GM12878 (cell line): ENCODE results near the gene CUL9. TPM values are rescaled to one million over a fixed set of nuclear protein-coding genes. Genes with fewer than 3 reads are reported as not detected.

Experiments
- ATAC-seq: fragments of 200-7000 bp; cut with Tn5 transposase; 3 replicates; pipeline ENCODE4 v1.9.1; 2020; ENCODE audit warnings: mild to moderate bottlenecking, moderate library complexity
- BruUV-seq: library from RNA; stranded (reverse); fragments of 400-500 nt; replicated peaks from 2 replicates; lab custom pipeline; 2021; lab: Mats Ljungman, UMichigan
- CTCF ChIA-PET: fragments of 300-600 bp; sonication (Branson Sonifier 250); formaldehyde crosslinking; extraction: SDS; loops from one replicate; lab custom pipeline; 2021; ENCODE audit warnings: inconsistent platforms; lab: Yijun Ruan, JAX
- POLR2A ChIA-PET: fragments of 350-600 bp; formaldehyde crosslinking; extraction: SDS; loops from one replicate; lab custom pipeline; 2021; ENCODE audit warnings: inconsistent platforms; lab: Charles Lee
- RAD21 ChIA-PET: fragments of 300-600 bp; sonication (Branson Sonifier 250); formaldehyde crosslinking; loops from one replicate; lab custom pipeline; 2023; ENCODE audit warnings: antibody characterized with exemption; ENCODE audit not compliant: unreplicated experiment; lab: Charles Lee
- SMC1A ChIA-PET: fragments of 300-600 bp; sonication (Branson Sonifier 250); formaldehyde crosslinking; loops from one replicate; lab custom pipeline; 2023; ENCODE audit not compliant: unreplicated experiment, uncharacterized antibody; lab: Charles Lee
- DNase-seq: peaks from one replicate; pipeline ENCODE4 v3.0.0-alpha.2; 2011; ENCODE audit warnings: low read depth, low spot score
- FAIRE-seq: peaks from 3 replicates; lab custom pipeline; 2011; peaks lifted over from hg19 to GRCh38; lab: Jason Lieb, UNC
- H2AFZ ChIP-seq: 2 replicates; pipeline ENCODE4 v1.6.0; 2011; ENCODE audit warnings: low read depth, low read length, control low read depth; ENCODE audit not compliant: control insufficient read depth
- H3K27ac ChIP-seq: 2 replicates; pipeline ENCODE4 v1.5.1; 2011; ENCODE audit warnings: control low read depth; ENCODE audit not compliant: control insufficient read depth, insufficient read depth
- H3K27me3 ChIP-seq, 2 experiments: replicated peaks in 1 of 2; 2 replicates each; pipeline versions ENCODE4 v1.6.0 to v1.6.1; 2011; ENCODE audit warnings: low read length in 1 of 2; ENCODE audit not compliant: control insufficient read depth in 2 of 2, insufficient read depth in 2 of 2
- H3K36me3 ChIP-seq, 2 experiments: 2 replicates each; pipeline ENCODE4 v1.5.1; 2011; ENCODE audit warnings: low read length in 1 of 2; ENCODE audit not compliant: control insufficient read depth in 2 of 2, insufficient read depth in 2 of 2
- H3K4me1 ChIP-seq: 2 replicates; pipeline ENCODE4 v1.6.1; 2011; ENCODE audit warnings: mild to moderate bottlenecking, low read length, moderate library complexity, mixed read lengths; ENCODE audit not compliant: control insufficient read depth, insufficient read depth
- H3K4me2 ChIP-seq: 2 replicates; pipeline ENCODE4 v1.6.0; 2011; ENCODE audit warnings: control low read depth; ENCODE audit not compliant: control insufficient read depth, insufficient read depth
- H3K4me3 ChIP-seq: fragments of 200-600 bp; sonication (generic); 2 replicates; pipeline ENCODE4 v1.5.1; 2016
- H3K79me2 ChIP-seq: 2 replicates; pipeline ENCODE4 v1.6.0; 2011; ENCODE audit warnings: low read length; ENCODE audit not compliant: control insufficient read depth, insufficient read depth
- H3K9ac ChIP-seq: 2 replicates; pipeline ENCODE4 v1.8.0; 2011; ENCODE audit warnings: low read length, control low read depth, mixed read lengths; ENCODE audit not compliant: control insufficient read depth, insufficient read depth
- H3K9me3 ChIP-seq: replicated peaks from 3 replicates; pipeline ENCODE4 v1.5.1; 2011; ENCODE audit warnings: mild to moderate bottlenecking, low read length; ENCODE audit not compliant: control insufficient read depth, insufficient read depth
- H4K20me1 ChIP-seq: 2 replicates; pipeline ENCODE4 v1.6.0; 2011; ENCODE audit not compliant: control insufficient read depth, insufficient read depth
- CEBPB ChIP-seq, 2 experiments: fragments of 150-350 bp in 1 of 2; IDR thresholded peaks; 2 replicates each; pipeline ENCODE4 v1.6.1; 2012 to 2014; ENCODE audit warnings: low read depth in 2 of 2, low read length in 2 of 2, borderline replicate concordance in 1 of 2, inconsistent platforms in 1 of 2
- RBBP5 ChIP-seq: fragments of 200-600 bp; sonication (generic); conservative IDR thresholded peaks from 2 replicates; pipeline ENCODE4 v1.6.1; 2016
- RFX5 ChIP-seq: IDR thresholded peaks from 2 replicates; pipeline ENCODE4 v1.6.1; 2011; ENCODE audit warnings: low read depth, low read length, improper control_type of control experiment
- SIX5 ChIP-seq: IDR thresholded peaks from 2 replicates; pipeline ENCODE4 v1.6.1; 2011; ENCODE audit warnings: mild to moderate bottlenecking, low read depth, low read length, moderate library complexity; ENCODE audit not compliant: severe bottlenecking
- ZNF207 ChIP-seq: fragments of 450-650 bp; IDR thresholded peaks from 2 replicates; pipeline ENCODE4 v1.6.1; 2014; ENCODE audit warnings: antibody characterized with exemption, mild to moderate bottlenecking, borderline replicate concordance
- ZNF274 ChIP-seq: IDR thresholded peaks from one replicate; pipeline ENCODE4 v1.8.0; 2011; ENCODE audit not compliant: insufficient read length, insufficient read depth
- ZZZ3 ChIP-seq: IDR thresholded peaks from 2 replicates; pipeline ENCODE4 v1.6.1; 2011; ENCODE audit warnings: low read depth; ENCODE audit not compliant: control insufficient read depth, insufficient read length
- WGBS: methylation state at CpG from one replicate; pipeline ENCODE4 v1.1.6; 2016; ENCODE audit warnings: low lambda C conversion rate; ENCODE audit not compliant: insufficient replicate concordance, insufficient coverage; ENCODE audit errors: missing lambda C conversion rate; 5-methylcytosine and 5-hydroxymethylcytosine counted together
- in situ Hi-C: fragments of 300-500 bp; cut with MboI; formaldehyde crosslinking; loops from 9 replicates; pipeline ENCODE4 v1.14.3; 2018; ENCODE audit warnings: mixed read lengths
- intact Hi-C: fragments of 100-400 bp; cut with micrococcal nuclease; formaldehyde crosslinking; loops from one replicate; pipeline ENCODE4 v1.14.2; 2022; ENCODE audit not compliant: unreplicated experiment
- polyA plus RNA-seq, 11 experiments: library from polyadenylated mRNA; depleted of rRNA in 4 of 11; unstranded in 6 of 11; stranded (reverse) in 5 of 11; fragments of >200 nt; fragmentation: Nextera tagmentation in 4 of 11; fragmentation: Illumina TruSeq in 1 of 11; extraction: Ambion mirVana in 4 of 11; extraction: Trizol in 1 of 11; gene quantifications; 1 replicate in 1 of 11; 2 replicates in 10 of 11; pipeline versions ENCODE4 v1.2.1 to v1.2.3, GENCODE V29; 2011 to 2016; ENCODE audit warnings: inconsistent platforms in 2 of 11, missing spikeins in 2 of 11, low read depth in 1 of 11
- total RNA-seq, 4 experiments: library from RNA; depleted of rRNA in 3 of 4; stranded (reverse); fragments of >200 nt in 3 of 4; fragmentation: Illumina TruSeq in 1 of 4; extraction: Trizol in 1 of 4; gene quantifications; 2 replicates each; pipeline versions ENCODE4 v1.2.1 to v1.2.3, GENCODE V29; 2013 to 2021
- TF ChIP-seq, protein P1 (sequence below), 3 experiments: IDR thresholded peaks in 2 of 3; conservative IDR thresholded peaks in 1 of 3; 2 replicates each; pipeline ENCODE4 v1.5.1; 2011; ENCODE audit warnings: low read depth in 3 of 3, low read length in 3 of 3, mild to moderate bottlenecking in 3 of 3, control low read depth in 2 of 3, moderate library complexity in 2 of 3, inconsistent platforms in 1 of 3, mixed read lengths in 1 of 3; ENCODE audit not compliant: control insufficient read depth in 2 of 3, insufficient read depth in 1 of 3; ENCODE audit errors: extremely low read depth in 1 of 3
- TF ChIP-seq, protein P2 (sequence below): IDR thresholded peaks from 2 replicates; pipeline ENCODE4 v1.6.1; 2011; ENCODE audit warnings: mild to moderate bottlenecking, low read depth, low read length, moderate library complexity; ENCODE audit not compliant: insufficient replicate concordance

CUL9 gene
- total and polyA plus RNA-seq, 10 of the 15 experiments (the other 5 are each of a cell fraction or from before 2014, with no cell fraction given) = 1.2 to 48.3 (median 17.2) TPM

DNA sequence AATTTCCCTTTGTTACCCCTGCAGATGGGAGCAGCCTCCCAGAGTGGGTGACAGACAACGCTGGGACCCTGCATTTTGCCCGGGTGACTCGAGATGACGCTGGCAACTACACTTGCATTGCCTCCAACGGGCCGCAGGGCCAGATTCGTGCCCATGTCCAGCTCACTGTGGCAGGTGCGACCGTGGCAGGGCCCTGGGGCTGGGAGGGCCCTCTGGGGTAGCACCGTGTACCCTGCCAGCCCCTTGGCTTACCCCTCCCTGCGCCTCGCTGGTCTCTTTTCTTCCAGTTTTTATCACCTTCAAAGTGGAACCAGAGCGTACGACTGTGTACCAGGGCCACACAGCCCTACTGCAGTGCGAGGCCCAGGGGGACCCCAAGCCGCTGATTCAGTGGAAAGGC lies 40.4 kb upstream of the CUL9 start:
- no TSS peak for BruUV-seq
- no peak overlapping the region for H2AFZ ChIP-seq
- CTCF ChIA-PET = no interaction called here
- H3K4me1 ChIP-seq = no peaks in the 10 kb centered on the region
- no peak for TF ChIP-seq SIX5
- TF ChIP-seq RFX5 = no peak
- TF ChIP-seq RBBP5 = no peak
- H3K9me3 ChIP-seq = no peaks in the 10 kb centered on the region
- no peak overlapping the region for H3K9ac ChIP-seq
- no peaks in the 10 kb centered on the region; a peak in 1 of 4 replicates for H3K27me3 ChIP-seq
- FAIRE-seq = no peak
- no peaks in the 10 kb centered on the region for H3K79me2 ChIP-seq
- no peak overlapping the region for H3K27ac ChIP-seq
- ATAC-seq = no peak
- no peak for DNase-seq
- POLR2A ChIA-PET = no interaction called here
- H3K4me2 ChIP-seq = no peak overlapping the region
- no peaks in the 10 kb centered on the region for H4K20me1 ChIP-seq
- H3K36me3 ChIP-seq = no peaks in the 10 kb centered on the region
- WGBS = 54% methylated on average over 16 of the region's 16 CpGs
- RAD21 ChIA-PET = interaction anchor here (0.8 to 1.1 kb wide), 2 partner anchors 47 to 236 kb away, joined by 3 read pairs; no protein-coding TSS in a partner anchor
- SMC1A ChIA-PET = interaction anchor here (3.0 kb wide), 1 partner anchor 240 kb away, joined by 19 read pairs; no protein-coding TSS in a partner anchor
- no peak overlapping the region for H3K4me3 ChIP-seq
- intact Hi-C loops (no loop called here), in situ Hi-C loops (loop anchor here (5.0 kb wide), 1 partner anchor 234 kb away; no protein-coding TSS in a partner anchor)

DNA sequence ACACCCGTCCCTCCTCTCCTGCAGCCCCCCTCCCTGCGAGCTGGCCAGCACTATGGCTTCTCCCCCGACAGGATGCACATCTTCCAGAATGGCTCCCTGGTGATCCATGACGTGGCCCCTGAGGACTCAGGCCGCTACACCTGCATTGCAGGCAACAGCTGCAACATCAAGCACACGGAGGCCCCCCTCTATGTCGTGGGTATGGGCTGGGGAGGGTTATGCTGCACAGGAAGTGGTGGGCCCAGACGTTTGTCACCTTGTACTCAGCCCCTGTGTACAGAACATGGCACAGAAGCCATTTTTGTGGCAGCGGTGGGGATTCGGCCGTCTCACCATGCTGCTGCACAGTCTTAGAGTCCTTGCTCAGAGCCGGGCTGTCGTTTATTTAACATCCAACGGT lies 39.9 kb upstream of the CUL9 start:
- TF ChIP-seq ZZZ3 (no peak), CEBPB (IDR thresholded peaks at IDR 0.05; ENCODE audit: borderline replicate concordance in 1 of 2, low read depth in 2 of 2, low read length in 2 of 2) (no peak), ZNF207 (no peak), ZNF274 (no peak)
- TF ChIP-seq, protein P1, sequence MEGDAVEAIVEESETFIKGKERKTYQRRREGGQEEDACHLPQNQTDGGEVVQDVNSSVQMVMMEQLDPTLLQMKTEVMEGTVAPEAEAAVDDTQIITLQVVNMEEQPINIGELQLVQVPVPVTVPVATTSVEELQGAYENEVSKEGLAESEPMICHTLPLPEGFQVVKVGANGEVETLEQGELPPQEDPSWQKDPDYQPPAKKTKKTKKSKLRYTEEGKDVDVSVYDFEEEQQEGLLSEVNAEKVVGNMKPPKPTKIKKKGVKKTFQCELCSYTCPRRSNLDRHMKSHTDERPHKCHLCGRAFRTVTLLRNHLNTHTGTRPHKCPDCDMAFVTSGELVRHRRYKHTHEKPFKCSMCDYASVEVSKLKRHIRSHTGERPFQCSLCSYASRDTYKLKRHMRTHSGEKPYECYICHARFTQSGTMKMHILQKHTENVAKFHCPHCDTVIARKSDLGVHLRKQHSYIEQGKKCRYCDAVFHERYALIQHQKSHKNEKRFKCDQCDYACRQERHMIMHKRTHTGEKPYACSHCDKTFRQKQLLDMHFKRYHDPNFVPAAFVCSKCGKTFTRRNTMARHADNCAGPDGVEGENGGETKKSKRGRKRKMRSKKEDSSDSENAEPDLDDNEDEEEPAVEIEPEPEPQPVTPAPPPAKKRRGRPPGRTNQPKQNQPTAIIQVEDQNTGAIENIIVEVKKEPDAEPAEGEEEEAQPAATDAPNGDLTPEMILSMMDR (IDR thresholded peaks at IDR 0.05 in 2 of 3, conservative IDR thresholded peaks at IDR 0.05 in 1 of 3; ENCODE audit: control insufficient read depth in 2 of 3, extremely low read depth in 1 of 3, insufficient read depth in 1 of 3, low read depth in 3 of 3, low read length in 3 of 3) = no peak
- TF ChIP-seq, protein P2, sequence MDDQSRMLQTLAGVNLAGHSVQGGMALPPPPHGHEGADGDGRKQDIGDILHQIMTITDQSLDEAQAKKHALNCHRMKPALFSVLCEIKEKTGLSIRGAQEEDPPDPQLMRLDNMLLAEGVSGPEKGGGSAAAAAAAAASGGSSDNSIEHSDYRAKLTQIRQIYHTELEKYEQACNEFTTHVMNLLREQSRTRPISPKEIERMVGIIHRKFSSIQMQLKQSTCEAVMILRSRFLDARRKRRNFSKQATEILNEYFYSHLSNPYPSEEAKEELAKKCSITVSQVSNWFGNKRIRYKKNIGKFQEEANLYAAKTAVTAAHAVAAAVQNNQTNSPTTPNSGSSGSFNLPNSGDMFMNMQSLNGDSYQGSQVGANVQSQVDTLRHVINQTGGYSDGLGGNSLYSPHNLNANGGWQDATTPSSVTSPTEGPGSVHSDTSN = no peak
- WGBS = 44% methylated on average over 12 of the region's 14 CpGs
- H3K9me3 ChIP-seq = no peaks in the 10 kb centered on the region
- POLR2A ChIA-PET = no interaction called here
- H3K79me2 ChIP-seq = no peaks in the 10 kb centered on the region
- DNase-seq (no peak), FAIRE-seq (no peak), ATAC-seq (no peak)
- no peaks in the 10 kb centered on the region for H3K36me3 ChIP-seq
- H3K27ac ChIP-seq = no peak overlapping the region
- no peak overlapping the region for H3K4me2 ChIP-seq
- H3K4me1 ChIP-seq = no peaks in the 10 kb centered on the region
- H3K4me3 ChIP-seq = no peak overlapping the region
- SMC1A ChIA-PET = interaction anchor here (0.9 to 3.0 kb wide), 5 partner anchors 110 to 364 kb away, joined by 3 to 19 read pairs (median 3); no protein-coding TSS in a partner anchor
- H2AFZ ChIP-seq = no peak overlapping the region
- in situ Hi-C loops (loop anchor here (5.0 kb wide), 1 partner anchor 235 kb away; no protein-coding TSS in a partner anchor), intact Hi-C loops (no loop called here)
- H4K20me1 ChIP-seq = no peaks in the 10 kb centered on the region
- RAD21 ChIA-PET = interaction anchor here (0.9 to 2.0 kb wide), 5 partner anchors 48 to 480 kb away, joined by 3 to 4 read pairs (median 3); no protein-coding TSS in a partner anchor
- no peak overlapping the region for H3K9ac ChIP-seq
- CTCF ChIA-PET = interaction anchor here (1.6 to 3.0 kb wide), 8 partner anchors 9 to 241 kb away, joined by 4 to 28 read pairs (median 12); partner anchors contain the start of genes KLHDC3 and MEA1
- BruUV-seq = no TSS peak
- no peaks in the 10 kb centered on the region; a peak in 1 of 4 replicates for H3K27me3 ChIP-seq
